ENCODE data around the gene GEMIN2.
"Not testable (repeated sequence)": the region's sequence is repeated elsewhere in the genome, so short reads cannot be mapped to it uniquely, and the experiment has no call there.

GEMIN2 gene

GRCh38 chr14:39114073-39114838 lies at the start of gene GEMIN2:
Gene GEMIN2 (plus strand): TSS chr14:39114323. CDS start chr14:39114339, 16 bp downstream.
- peak; percentile 90 to 98 for DNase-seq

GRCh38 chr14:39069169-39069805 lies 44.8 kb upstream of the GEMIN2 start:
- DNase-seq = not testable (repeated sequence)

- no peak for DNase-seq
Measured at GRCh38 chr14:39069923-39070322, 44.2 kb upstream of the GEMIN2 start.

GRCh38 chr14:39071096-39071495 lies 43.0 kb upstream of the GEMIN2 start:
- DNase-seq = no peak

- no peak for DNase-seq
Measured at GRCh38 chr14:39080886-39081285, 33.2 kb upstream of the GEMIN2 start.

- no peak for DNase-seq
Measured at GRCh38 chr14:39083127-39083526, 31.0 kb upstream of the GEMIN2 start.

GRCh38 chr14:39085933-39086332 lies 28.2 kb upstream of the GEMIN2 start:
- DNase-seq = no peak

- no peak for DNase-seq
Measured at GRCh38 chr14:39087493-39087892, 26.6 kb upstream of the GEMIN2 start.

GRCh38 chr14:39090548-39091111 lies 23.5 kb upstream of the GEMIN2 start:
- DNase-seq = no peak

GRCh38 chr14:39091716-39092115 lies 22.4 kb upstream of the GEMIN2 start:
- DNase-seq = no peak

GRCh38 chr14:39094515-39094914 lies 19.6 kb upstream of the GEMIN2 start:
- DNase-seq = no peak

GRCh38 chr14:39097159-39097558 lies 17.0 kb upstream of the GEMIN2 start:
- DNase-seq = no peak

- not testable (repeated sequence) for DNase-seq
Measured at GRCh38 chr14:39099215-39099614, 14.9 kb upstream of the GEMIN2 start.

- DNase-seq = no peak
Measured at GRCh38 chr14:39099748-39100147, 14.4 kb upstream of the GEMIN2 start.

GRCh38 chr14:39102265-39102968 lies 11.7 kb upstream of the GEMIN2 start:
- DNase-seq = peak in 1 of 2 experiments; percentile 7

GRCh38 chr14:39102969-39103957 lies 10.9 kb upstream of the GEMIN2 start, which contains the start of gene SEC23A:
Gene SEC23A (minus strand): TSS chr14:39103235. CDS start chr14:39096118, 7,117 bp downstream.
- peak; percentile 73 to 81 for DNase-seq

GRCh38 chr14:39104078-39104801 lies 9.9 kb upstream of the GEMIN2 start:
- not testable (repeated sequence) for DNase-seq

- peak; percentile 17 to 31 for DNase-seq
Measured at GRCh38 chr14:39107591-39107996, 6.5 kb upstream of the GEMIN2 start.

- no peak for DNase-seq
Measured at GRCh38 chr14:39108791-39109190, 5.3 kb upstream of the GEMIN2 start.

- no peak for DNase-seq
Measured at GRCh38 chr14:39109893-39110715, 4.0 kb upstream of the GEMIN2 start.

Measured in NCI-H2081 (cell line).